ENCODE measurements around the gene CPM. TPM values are rescaled to one million over a fixed set of nuclear protein-coding genes. Genes with fewer than 3 reads are reported as not detected.
"Not testable (repeated sequence)": the region's sequence is repeated elsewhere in the genome, so short reads cannot be mapped to it uniquely, and the experiment has no call there.

Gene CPM
- polyA plus RNA-seq, 3 donors = 10.7 to 81.3 (median 74.8) TPM

DNA sequence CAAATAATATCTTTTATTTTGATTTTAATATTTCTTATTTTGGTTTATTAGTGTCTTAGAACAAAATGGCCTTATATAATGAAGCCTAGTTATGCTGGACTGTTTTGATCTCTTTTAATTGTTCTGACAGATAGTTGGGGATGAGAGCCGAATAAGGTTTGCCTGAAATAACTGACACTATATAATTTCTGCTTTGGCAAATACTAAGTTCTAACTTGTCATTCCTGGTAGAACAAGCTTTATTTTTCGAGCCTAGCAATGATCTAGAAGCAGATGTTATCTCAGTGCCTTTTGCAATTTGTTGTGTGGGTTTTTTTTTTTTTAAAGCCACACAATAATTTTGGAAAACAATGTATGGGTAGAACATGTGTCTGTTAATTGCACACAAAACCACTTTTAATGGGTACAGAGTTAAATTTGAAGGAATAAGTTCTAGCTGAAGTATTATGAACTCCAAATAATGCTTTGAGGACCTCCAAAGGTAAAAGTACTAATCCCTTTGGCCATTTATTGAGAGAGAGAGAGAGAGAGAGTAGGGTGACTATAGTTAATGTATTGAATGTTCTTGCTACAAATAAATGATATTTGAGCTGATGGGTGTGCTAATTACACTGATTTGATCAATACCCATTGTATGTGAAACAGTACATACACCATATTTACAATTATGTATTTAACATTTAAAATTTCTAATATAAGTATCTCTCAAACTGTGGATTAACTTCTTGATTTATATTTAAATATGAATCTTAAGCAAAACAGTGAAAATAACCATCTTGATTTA lies 90.0 kb downstream of the CPM start:
- 62 to 81% (median 67%) methylated on average over 2 of the region's 2 CpGs for WGBS, 3 donors
- H3K27ac ChIP-seq (ENCODE audit: low read depth, low read length) = no peak overlapping the region

DNA sequence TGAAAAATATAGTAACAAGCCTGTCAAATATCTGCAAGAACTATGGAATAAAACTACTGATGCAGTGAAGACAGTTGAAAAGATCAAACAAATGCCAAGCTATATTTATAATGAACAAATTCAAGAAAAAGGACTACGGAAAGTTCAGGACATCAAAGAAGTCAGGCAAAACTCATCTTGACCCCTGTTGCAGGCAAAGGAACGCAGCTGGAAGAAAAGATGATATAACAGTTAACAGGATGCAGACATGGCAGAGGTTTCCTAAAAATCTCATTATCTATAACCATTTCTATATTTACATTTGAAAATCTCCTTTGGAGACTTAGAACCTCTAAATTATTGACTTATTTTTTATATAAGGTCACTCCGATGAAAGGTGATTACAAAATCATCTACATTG lies 90.8 kb downstream of the CPM start:
- WGBS, 3 donors = 90 to 97% (median 96%) methylated on average over 3 of the region's 3 CpGs
- H3K27ac ChIP-seq (ENCODE audit: low read depth, low read length) = no peak overlapping the region

DNA sequence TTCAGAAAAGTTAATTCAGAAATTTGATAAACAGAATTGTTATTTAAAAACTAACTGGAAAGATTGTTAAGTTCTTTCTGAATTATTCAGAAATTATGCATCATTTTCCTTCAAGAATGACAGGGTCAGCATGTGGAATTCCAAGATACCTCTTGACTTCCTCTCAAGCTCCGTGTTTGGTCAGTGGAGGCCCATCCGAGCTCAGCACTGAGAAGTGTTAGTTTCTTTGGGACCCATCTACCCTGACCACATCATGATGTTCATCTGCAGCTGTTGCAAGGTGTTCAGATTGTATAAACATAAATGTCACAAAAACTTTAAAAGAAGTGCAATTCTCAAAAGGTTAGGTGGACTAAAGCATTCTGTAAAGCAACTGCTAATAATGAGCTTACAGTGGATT lies 91.3 kb downstream of the CPM start:
- no peak overlapping the region for H3K27ac ChIP-seq (ENCODE audit: low read depth, low read length)
- 92 to 96% (median 95%) methylated on average over 2 of the region's 2 CpGs for WGBS, 3 donors

DNA sequence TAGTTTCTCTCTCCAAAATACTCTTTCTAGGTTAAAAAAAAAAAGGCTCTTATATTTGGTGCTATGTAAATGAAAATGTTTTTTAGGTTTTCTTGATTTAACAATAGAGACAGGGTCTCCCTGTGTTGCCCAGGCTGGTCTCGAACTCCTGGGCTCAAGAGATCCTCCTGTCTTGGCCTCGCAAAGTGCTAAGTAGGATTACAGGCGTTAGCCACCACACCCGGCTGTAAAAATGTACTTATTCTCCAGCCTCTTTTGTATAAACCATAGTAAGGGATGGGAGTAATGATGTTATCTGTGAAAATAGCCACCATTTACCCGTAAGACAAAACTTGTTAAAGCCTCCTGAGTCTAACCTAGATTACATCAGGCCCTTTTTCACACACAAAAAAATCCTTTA lies 91.8 kb downstream of the CPM start:
- 96 to 97% (median 96%) methylated on average over 5 of the region's 5 CpGs for WGBS, 3 donors
- not testable (repeated sequence) for H3K27ac ChIP-seq (ENCODE audit: low read depth, low read length)

DNA sequence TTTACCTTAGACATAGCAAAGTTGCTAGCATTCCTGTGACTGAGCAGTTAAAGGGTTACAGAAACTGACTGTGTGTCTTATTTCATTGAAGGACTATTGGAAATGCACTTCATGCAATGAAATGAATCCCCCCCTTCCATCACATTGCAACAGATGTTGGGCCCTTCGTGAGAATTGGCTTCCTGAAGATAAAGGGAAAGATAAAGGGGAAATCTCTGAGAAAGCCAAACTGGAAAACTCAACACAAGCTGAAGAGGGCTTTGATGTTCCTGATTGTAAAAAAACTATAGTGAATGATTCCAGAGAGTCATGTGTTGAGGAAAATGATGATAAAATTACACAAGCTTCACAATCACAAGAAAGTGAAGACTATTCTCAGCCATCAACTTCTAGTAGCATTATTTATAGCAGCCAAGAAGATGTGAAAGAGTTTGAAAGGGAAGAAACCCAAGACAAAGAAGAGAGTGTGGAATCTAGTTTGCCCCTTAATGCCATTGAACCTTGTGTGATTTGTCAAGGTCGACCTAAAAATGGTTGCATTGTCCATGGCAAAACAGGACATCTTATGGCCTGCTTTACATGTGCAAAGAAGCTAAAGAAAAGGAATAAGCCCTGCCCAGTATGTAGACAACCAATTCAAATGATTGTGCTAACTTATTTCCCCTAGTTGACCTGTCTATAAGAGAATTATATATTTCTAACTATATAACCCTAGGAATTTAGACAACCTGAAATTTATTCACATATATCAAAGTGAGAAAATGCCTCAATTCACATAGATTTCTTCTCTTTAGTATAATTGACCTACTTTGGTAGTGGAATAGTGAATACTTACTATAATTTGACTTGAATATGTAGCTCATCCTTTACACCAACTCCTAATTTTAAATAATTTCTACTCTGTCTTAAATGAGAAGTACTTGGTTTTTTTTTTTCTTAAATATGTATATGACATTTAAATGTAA lies 93.5 kb downstream of the CPM start:
- 59 to 71% (median 60%) methylated on average over 2 of the region's 2 CpGs for WGBS, 3 donors
- no peak overlapping the region for H3K27ac ChIP-seq (ENCODE audit: low read depth, low read length)

DNA sequence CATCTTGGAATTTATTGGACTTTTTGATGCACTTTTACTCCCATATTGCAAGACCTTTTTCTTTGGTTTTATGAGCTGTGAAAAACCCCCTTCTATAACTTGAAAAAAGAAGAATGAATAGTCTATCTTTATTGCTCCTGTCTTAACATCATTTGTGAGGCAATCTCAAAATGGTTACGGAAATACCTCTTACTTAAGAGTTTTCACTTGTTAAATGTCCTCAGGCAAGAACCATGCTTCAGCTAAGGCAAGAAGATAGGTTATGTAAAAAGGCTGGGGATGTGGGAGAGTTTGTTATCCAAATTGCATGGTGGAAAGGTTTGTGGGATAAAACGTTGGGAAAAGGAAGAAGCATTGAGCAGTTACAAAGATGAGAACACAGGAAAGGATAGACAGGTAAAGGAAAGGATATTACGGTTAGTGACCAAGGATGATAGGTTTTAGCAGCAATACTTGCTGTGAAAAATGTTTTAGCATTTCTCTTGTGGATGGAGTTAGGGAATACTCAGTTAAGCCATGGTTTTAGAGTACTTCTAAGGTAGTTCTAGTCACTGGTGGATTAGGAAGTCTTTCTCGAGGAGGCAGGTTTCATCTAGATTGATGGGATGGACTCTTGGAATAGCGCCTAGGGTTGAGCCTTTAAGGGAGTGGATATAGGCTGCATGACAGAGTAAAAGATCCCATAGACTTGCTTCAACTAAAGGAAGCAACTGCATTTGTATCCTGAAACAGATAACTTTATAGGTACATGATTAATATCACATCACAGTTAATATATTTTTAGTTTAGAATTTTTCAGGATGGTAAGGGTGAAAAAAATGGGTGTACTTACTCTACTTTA lies 94.7 kb downstream of the CPM start:
- WGBS, 3 donors = 78 to 82% (median 81%) methylated on average over 5 of the region's 5 CpGs
- H3K27ac ChIP-seq (ENCODE audit: low read depth, low read length) = no peak overlapping the region

DNA sequence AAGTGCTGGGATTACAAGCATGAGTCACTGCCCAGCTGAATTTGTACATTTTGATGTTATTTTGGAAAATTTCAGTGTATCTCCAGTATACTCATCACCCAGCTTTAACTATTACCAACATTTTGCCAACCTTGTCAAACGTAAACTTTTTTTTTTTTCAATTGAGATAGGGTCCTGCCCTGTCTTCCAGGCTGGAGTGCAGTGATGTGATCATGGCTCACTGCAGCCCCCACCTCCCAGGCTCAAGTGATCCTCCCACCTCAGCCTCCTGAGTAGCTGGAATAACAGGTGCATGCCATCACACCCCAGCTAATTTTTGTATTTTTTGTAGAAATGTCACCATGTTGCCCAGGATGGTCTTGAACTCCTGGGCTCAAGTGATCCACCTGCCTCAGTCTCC lies 95.8 kb downstream of the CPM start:
- no peak overlapping the region for H3K27ac ChIP-seq (ENCODE audit: low read depth, low read length)
- 83 to 92% (median 86%) methylated on average over 1 of the region's 1 CpG for WGBS, 3 donors

DNA sequence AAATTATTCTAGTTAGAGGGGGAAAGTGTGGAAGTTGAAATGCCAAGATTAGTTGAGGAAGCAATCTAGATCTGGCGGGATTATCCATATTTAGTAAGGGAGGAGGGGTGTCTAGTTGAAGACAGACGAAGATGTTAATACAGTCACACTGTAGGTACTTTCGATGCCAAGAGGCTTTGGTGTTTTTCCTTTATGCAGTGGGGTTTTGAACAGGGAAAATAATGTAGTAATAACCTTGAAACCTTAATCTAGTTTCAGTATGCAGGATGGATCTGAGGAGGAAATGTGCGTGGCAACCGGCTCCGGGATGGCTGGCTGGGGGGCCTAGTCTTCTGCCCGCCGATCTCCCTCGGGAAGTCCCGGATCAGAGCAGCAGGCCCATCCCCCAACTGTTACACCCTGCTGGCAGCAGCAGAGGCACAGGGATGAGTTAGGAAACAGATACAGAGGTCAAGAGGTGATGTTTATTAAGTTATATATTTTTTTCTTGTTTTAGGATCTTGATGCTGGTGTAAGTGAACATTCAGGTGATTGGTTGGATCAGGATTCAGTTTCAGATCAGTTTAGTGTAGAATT lies 97.5 kb downstream of the CPM start:
- H3K27ac ChIP-seq (ENCODE audit: low read depth, low read length) = no peak overlapping the region
- 63 to 69% (median 69%) methylated on average over 10 of the region's 10 CpGs for WGBS, 3 donors

DNA sequence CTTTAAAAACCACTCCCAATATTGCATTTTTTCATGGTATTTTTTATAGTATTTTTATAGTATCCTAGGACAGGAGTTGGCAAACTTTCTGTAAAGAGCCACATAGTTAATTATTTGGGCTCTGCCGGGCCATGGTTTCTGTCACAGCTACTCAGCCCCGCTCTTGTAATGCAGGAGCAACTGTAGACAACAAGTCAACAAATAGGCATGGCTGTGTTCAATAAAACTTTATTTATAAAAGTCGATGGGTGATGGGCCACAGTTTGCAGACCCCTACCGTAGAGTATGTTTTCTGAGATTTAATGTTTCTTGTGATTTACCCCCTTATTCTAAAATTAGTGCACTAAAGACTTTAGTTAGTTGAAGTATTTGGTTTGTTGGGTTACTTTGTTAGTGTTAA lies 99.5 kb downstream of the CPM start:
- WGBS, 3 donors = 97 to 99% (median 99%) methylated on average over 4 of the region's 4 CpGs
- H3K27ac ChIP-seq (ENCODE audit: low read depth, low read length) = no peak overlapping the region

DNA sequence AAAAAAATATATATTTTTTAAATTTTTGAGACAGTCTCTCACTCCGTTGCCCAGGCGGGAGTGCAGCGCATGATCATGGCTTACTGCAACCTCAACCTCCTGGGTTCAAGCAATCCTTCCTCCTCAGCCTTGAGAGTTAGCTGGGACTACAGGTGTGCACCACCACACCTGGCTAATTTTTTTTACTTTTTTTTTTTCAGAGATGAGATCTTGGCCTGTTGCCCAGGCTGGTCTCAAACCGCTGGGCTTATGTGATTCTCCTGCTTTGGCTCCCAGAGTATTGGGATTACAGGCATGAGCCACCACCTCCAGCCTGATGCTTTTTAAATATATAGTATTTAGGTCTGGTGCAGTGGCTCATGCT lies 100.5 kb downstream of the CPM start:
- 91 to 97% (median 96%) methylated on average over 4 of the region's 4 CpGs for WGBS, 3 donors
- no peak overlapping the region for H3K27ac ChIP-seq (ENCODE audit: low read depth, low read length)

DNA sequence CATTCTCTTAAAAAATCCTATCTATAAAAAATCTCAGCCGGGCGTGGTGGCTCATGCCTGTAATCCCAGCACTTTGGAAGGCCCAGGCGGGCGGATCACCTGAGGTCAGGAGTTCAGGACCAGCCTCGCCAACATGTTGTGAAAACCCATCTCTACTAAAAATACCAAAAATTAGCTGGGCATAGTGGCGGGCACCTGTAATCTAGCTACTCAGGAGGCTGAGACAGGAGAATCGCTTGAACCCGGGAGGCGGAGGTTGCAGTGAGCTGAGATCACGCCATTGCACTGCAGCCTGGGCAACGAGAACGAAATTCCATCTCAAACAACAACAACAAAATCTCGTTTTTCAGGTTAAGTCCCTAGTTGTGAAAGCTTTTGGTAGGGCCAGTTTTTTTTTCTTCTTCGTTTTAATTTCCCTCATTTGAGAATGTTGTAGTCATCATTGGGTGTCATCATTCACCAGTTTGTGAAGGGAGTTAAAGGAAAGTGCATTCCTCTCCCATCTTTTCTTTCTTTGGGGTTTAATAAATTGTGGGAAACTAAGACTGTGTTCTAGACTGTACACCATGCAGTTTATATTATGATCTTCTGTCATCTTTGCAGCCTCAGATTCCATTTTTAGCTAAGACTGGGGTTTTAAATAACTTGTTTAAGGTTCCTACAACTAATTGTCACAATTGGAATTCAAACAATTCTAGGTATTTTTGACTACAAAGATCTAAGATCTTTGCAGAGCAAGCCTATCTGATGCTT lies 101.0 kb downstream of the CPM start:
- 94 to 95% (median 94%) methylated on average over 14 of the region's 14 CpGs for WGBS, 3 donors
- no peak overlapping the region for H3K27ac ChIP-seq (ENCODE audit: low read depth, low read length)

DNA sequence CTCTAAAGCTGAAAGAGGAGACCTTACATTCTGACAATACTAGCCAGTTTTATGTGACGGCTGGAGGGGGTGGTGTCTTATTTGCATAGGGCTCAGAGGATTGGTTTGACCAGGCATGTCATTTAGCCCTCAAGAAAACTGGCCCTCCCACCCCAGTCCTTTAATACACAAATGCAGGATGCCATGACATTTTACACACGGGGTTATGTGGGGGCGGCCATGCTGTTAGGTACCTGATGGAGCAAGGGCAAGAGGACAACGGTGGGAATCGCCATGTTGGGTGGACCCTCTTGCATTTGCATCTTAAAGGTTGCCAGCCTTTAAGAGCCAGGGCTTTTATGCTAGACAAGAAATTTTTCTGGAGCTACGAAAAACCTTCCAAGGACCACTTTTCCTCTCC lies 101.7 kb downstream of the CPM start:
- WGBS, 3 donors = 85 to 92% (median 89%) methylated on average over 6 of the region's 6 CpGs
- H3K27ac ChIP-seq (ENCODE audit: low read depth, low read length) = no peak overlapping the region

DNA sequence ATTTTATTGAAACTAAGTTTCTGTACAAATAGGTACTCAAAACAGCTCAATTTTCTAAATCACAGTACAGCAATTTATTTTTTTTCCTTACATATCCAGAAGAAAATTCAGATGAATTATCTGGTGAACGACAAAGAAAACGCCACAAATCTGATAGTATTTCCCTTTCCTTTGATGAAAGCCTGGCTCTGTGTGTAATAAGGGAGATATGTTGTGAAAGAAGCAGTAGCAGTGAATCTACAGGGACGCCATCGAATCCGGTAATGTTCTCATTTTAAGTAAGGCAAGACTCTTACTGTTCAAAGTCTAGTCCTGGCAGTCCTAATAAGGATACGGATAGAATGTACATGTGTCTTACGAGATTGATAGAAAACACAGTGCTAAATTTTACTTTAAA lies 104.3 kb downstream of the CPM start:
- 80 to 83% (median 81%) methylated on average over 7 of the region's 7 CpGs for WGBS, 3 donors

DNA sequence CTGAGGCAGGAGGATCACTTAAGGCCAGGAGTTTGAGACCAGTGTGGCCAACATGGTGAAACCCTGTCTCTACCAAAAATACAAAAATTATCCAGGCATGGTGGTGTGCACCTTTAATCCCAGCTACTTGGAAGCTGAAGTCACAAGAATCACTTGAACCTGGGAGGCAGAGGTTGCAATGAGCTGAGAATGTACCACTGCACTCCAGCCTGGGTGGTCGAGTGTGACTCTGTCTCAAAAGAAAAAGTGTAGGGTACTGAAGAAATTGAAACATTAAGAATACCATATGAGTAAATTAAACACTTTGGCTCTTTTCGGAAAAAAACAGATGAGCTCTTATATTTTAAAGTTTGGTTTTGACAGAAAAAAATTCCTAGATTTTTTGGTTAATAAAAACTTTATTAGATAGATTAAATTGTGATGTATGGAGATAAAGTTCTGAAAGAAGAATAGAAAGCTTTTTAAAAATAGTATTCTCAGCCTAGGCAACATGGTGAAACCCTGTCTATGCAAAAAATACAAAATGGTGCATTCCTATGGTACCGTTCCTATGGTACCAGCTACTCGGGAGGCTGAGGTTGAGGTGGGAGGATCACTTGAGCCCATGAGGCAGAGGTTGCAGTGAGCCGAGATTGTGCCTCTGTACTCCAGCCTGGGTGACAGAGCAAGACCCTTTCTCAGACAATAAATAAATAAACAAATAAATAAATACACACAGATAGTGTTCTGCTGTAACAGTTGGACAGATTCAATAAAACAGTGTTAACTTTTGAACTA lies 104.9 kb downstream of the CPM start:
- 80 to 86% (median 84%) methylated on average over 5 of the region's 5 CpGs for WGBS, 3 donors

More for the DNA sequence above, 104.3 kb downstream of the CPM start:
- no peak overlapping the region for H3K27ac ChIP-seq (ENCODE audit: low read depth, low read length)

DNA sequence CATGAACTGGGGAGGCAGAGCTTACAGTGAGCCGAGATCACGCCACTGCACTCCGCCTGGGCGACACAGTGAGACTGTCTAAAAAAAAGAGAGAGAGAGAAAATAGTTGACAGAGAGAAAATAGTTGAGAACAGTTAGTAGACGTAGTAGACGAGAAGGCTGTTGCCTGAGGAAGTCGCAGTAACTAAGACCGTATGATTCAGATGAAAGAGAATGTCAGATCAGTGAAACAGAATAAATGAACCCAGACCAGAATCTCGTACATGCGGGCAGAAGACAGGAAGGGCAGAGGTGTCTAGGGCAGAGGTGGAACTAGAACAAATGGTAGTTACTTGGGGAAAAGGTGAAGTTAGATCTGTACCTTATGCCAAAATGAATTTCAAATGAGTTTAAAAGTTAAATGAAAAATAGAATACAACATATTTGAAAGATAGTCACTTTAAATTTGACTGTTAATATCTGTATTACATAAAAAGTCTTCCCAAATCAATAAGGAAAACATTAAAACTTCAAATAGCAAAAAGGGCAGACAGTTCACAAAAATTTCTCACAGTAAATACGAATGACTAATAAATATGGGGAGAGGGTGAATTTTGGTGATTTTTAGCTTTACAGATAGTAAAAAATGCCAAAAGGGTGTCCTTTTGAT lies 107.3 kb downstream of the CPM start:
- WGBS, 3 donors = 88 to 95% (median 92%) methylated on average over 11 of the region's 11 CpGs

More for the DNA sequence above, 104.9 kb downstream of the CPM start:
- no peak overlapping the region for H3K27ac ChIP-seq (ENCODE audit: low read depth, low read length)

DNA sequence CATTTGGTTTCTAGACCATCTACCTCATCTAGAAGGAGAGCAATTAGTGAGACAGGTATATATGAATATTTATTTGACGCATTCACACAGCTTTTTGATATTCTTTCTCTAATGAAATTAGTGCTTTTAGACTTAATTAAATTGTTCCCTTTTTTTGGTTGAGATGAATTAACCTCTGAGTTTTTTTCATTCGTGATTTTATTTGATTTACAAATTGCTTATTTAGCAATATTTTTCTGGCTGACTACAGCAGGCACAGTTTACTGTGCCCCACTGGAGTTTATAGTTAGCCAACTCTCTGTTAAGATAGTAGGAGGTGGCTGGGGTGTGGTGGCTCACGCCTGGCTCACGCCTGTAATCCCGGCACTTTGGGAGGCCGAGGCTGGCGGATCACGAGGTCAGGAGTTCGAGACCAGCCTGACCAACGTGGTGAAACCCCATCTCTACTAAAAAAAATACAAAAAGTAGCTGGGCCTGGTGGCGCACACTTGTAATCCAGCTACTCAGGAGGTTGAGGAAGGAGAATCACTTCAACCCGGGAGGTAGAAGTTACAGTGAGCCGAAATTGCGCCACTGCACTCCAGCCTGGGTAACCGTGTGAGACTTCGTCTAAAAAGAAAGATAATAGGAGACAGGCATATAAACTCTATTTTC lies 108.2 kb downstream of the CPM start:
- 96 to 97% (median 96%) methylated on average over 16 of the region's 16 CpGs for WGBS, 3 donors
- H3K27ac ChIP-seq (ENCODE audit: low read depth, low read length) = no peak overlapping the region

More for the DNA sequence above, 107.3 kb downstream of the CPM start:
- H3K27ac ChIP-seq (ENCODE audit: low read depth, low read length) = no peak overlapping the region

Data from adipose tissue (tissue), 3 donors.